GM21717 (cell line): ENCODE results near the gene PGLYRP2.

Experiments used
- ATAC-seq: cut with Tn5 transposase; IDR thresholded peaks from one replicate; pipeline ENCODE4 v1.9.1; 2021; ENCODE audit warnings: mild to moderate bottlenecking, moderate library complexity; ENCODE audit not compliant: unreplicated experiment

Gene PGLYRP2

GRCh38 chr19:15427991-15428471 is 51.3 kb downstream of the PGLYRP2 start:
- ATAC-seq: no peak

GRCh38 chr19:15427350-15427700 is 52.0 kb downstream of the PGLYRP2 start:
- no peak for ATAC-seq

DNA sequence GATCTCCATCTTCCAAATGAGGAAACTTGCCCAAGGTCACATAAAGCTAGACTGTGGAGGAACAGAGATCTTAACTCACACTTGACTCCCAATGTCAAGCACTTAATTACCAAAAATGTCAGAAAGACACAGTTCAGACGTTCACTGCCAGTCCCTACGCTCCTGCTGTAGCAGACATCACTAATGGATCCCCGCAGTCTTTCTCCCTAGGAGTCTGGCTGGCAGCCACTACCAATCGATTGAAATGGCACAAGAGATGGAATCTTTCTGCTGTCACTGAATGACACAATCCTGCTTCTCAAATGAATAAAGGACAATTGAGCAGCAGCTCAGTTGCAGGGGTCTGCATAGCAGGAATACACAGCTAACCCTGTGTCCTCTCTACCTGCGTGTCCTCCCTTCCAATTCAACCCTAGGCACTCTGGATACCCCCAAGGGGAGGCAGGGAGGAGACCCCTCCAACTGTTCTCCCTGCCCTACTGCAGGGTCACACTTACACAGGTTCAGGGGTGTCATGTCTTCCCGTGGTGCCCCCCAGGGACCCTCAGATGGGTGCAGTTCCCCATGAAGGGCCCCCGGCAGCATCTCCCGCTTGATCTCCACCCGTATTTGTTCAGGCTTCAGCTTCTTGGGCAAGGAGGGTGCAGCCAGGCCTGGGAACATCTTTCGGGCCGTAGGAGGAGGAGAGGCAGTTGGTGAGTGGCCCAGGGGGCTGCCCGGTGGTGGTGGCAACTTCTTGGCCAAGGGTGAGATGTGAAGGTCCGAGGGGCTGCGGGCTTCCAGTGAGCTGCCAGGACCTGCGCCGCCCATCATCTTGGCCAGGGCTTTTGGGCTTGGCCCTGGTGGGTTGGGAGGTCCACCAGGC is 52.6 kb downstream of the PGLYRP2 start:
- no peak for ATAC-seq

- ATAC-seq: no peak
Observed at GRCh38 chr19:15425321-15425950, 53.9 kb downstream of the PGLYRP2 start.

DNA sequence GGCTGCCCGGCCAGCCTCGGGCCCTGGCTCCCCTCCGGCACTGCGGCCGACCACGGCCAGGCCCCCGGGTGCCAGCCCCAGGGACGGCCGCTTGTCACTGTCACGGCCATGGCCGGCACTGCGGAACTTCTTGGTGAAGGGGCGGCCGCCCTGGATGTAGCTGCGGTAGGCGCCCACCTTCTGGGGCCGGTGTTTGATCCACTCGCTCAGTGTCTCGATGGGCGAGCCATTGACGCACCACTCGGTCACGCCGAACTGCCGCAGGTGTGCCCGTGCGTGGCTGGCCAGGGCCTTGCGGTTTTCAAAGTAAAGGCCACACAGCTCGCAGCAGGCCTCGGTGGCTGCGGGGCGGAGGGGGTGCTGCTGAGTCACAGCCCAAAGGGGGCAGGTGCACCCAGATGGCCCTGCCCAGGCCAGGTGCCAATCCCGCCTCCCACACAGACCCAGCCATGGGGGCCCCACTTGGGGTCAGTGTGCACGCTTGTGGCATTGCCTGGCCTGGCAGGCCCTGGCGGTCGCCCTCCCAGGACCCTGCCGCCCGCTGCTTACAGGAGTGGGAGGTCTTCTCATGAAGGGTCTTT is 54.5 kb downstream of the PGLYRP2 start:
- no peak for ATAC-seq

- ATAC-seq: no peak
Observed at GRCh38 chr19:15424121-15424520, 55.2 kb downstream of the PGLYRP2 start.

GRCh38 chr19:15423130-15423529 is 56.2 kb downstream of the PGLYRP2 start:
- no peak for ATAC-seq

DNA sequence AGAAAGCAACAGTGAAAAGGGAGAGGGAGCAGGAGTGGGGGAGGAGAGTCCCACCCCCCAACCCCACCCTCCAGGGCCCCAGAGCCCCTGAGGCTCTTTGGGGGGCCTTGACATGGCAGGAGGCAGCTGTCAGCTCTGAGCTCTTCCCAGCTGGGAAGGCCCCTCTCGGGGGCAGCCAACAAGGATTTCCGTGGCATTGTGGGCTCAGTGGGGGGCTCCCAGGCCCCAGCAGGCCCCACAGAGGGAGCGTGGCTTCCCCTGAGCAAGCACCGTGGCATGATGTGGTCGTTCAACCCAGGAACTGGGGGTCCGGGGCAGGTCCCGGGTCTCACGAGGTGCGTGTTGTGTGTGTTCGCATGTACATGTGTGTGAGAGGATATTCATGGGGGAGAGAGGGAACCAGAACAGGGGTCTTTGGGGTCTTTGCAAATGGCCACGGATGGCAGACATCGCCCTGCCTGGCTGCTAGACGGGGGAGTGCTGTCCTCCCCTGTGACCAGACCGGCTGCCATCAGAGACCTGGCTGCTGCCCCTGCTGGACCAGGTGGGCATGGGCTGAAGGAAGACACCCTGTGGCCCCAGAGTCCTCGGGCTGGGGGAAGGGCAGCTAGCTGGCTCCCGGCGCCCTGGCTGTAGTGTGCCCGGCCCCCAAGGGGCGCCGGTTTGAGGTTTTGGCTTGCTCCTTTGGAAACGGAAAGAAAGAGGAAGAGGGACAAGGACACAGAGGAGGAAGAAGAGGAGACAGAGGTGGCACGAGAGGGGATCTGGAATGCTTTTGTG is 56.8 kb downstream of the PGLYRP2 start:
- no peak for ATAC-seq

DNA sequence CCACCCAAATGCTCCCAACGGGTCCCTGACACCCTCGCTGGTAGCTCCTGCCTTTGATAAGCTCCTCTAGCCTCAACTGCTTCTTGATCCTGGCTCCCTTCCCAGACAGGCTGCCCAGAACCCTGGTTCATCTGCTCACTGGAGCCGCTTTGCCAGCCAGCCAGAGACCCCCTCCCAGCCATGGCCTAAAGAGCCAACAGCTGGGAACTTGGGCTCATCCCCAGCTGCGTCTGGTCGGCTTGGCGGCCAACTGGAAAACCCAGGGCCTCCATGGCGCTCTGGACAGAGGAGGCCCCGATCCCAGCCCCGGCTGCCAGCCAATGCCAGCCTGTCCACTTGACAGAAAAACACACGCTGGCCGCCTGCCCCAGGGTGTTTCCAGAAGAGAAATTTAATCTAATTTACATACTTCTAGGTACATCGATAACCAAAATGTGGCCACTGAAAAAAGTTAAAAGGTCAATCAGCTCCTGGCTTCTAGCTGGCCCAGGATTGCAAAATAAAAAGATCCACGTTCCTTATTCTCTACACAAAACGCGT is 57.5 kb downstream of the PGLYRP2 start:
- no peak for ATAC-seq

DNA sequence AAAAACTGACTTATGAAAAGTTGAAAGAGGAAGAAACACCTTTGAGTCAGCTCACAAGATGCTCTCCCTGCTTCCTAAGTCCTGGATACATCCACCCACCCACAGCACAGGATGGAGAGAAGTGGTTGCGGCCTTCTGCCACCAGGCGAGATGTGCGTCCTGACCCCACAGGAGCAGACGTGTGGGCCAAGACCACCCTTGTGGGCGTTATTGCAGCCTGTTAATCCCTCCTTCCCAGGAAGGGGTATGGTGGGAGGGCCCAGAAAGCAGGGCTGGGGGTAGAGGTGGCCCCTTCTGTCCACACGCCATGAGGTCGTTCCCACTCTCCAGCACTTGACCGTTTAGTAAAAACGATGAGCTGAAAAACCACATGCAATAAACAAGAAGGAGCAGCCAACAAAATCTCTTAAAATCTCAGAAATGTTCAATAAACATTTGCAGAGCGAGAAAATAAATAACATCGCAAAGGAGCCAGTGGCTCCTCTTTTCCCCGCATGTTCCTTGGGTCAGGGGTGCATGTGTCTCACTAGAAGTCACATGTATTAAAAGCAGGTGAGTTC is 58.1 kb downstream of the PGLYRP2 start:
- ATAC-seq: no peak

- no peak for ATAC-seq
Observed at GRCh38 chr19:15419413-15420025, 59.8 kb downstream of the PGLYRP2 start.
